GM12801 (cell line): ENCODE measurements around the gene ALAS1.

Source experiments
- CTCF ChIP-seq: IDR thresholded peaks from one replicate; pipeline ENCODE4 v1.5.1; 2011; ENCODE audit warnings: control low read depth; ENCODE audit not compliant: insufficient read length; ENCODE audit errors: extremely low read depth

Gene ALAS1

GRCh38 chr3:52197842-52198625, at the start of gene ALAS1:
Gene ALAS1, plus strand, starts transcription at chr3:52198160. Its CDS starts 1,082 bp downstream, at chr3:52199242.
- no peak for TF ChIP-seq CTCF

GRCh38 chr3:52149021-52149420, 48.9 kb upstream of the ALAS1 start:
- TF ChIP-seq CTCF: no peak

- TF ChIP-seq CTCF: no peak
Measured at GRCh38 chr3:52149726-52150125, 48.2 kb upstream of the ALAS1 start.

GRCh38 chr3:52150357-52150756, 47.6 kb upstream of the ALAS1 start:
- no peak for TF ChIP-seq CTCF

GRCh38 chr3:52150860-52151259, 47.1 kb upstream of the ALAS1 start:
- no peak for TF ChIP-seq CTCF

GRCh38 chr3:52153389-52154096, 44.4 kb upstream of the ALAS1 start:
- no peak for TF ChIP-seq CTCF

- TF ChIP-seq CTCF: no peak
Measured at GRCh38 chr3:52154135-52155094, 43.5 kb upstream of the ALAS1 start, which contains the start of gene POC1A. Gene POC1A, minus strand, starts transcription at chr3:52154423. Its CDS starts 51 bp downstream, at chr3:52154372.
